Heart left ventricle (tissue), 16 donors: ENCODE measurements around the gene HEPN1. TPM values are rescaled to one million over a fixed set of nuclear protein-coding genes. Genes with fewer than 3 reads are reported as not detected.

Experiments
- ATAC-seq, 4 donors: fragments of 200-7000 bp; cut with Tn5 transposase; one replicate each; pipeline ENCODE4 v1.9.1; 2020 to 2022; ENCODE audit warnings: moderate library complexity in 4 of 4, mild to moderate bottlenecking in 3 of 4, moderate number of reproducible peaks in 1 of 4
- DNase-seq, 5 donors: peaks; one replicate each; pipeline ENCODE4 v3.0.0-alpha.2; 2020
- H3K27ac ChIP-seq, 12 donors: fragments of 200-600 bp; sonication (generic) in 4 of 12; one replicate each; pipeline versions ENCODE4 v1.5.0 to v1.8.0; 2016 to 2022; ENCODE audit warnings: mild to moderate bottlenecking in 2 of 12
- H3K27me3 ChIP-seq, 9 donors: fragments of 200-600 bp; sonication (generic) in 2 of 9; one replicate each; pipeline versions ENCODE4 v1.5.1 to v1.8.0; 2016 to 2022; ENCODE audit warnings: mild to moderate bottlenecking in 3 of 9
- H3K36me3 ChIP-seq, 9 donors: fragments of 200-600 bp; sonication (generic) in 2 of 9; one replicate each; pipeline versions ENCODE4 v1.5.0 to v1.8.0; 2018 to 2022; ENCODE audit warnings: mild to moderate bottlenecking in 2 of 9
- H3K4me1 ChIP-seq, 12 donors: fragments of 200-600 bp; sonication (generic) in 4 of 12; one replicate each; pipeline versions ENCODE4 v1.5.0 to v1.8.0; 2016 to 2022; ENCODE audit warnings: mild to moderate bottlenecking in 3 of 12
- H3K4me3 ChIP-seq, 12 donors: fragments of 200-600 bp; sonication (generic) in 4 of 12; one replicate each; pipeline versions ENCODE4 v1.5.0 to v1.8.0; 2017 to 2022; ENCODE audit warnings: mild to moderate bottlenecking in 9 of 12, moderate library complexity in 4 of 12
- H3K9me3 ChIP-seq, 12 donors: fragments of 200-600 bp; sonication (generic) in 4 of 12; one replicate each; pipeline versions ENCODE4 v1.5.0 to v1.8.0; 2016 to 2022; ENCODE audit warnings: mild to moderate bottlenecking in 1 of 12
- POLR2A ChIP-seq, 2 donors: fragments of 450-650 bp; IDR thresholded peaks; one replicate each; pipeline ENCODE4 v1.6.1; 2017; ENCODE audit warnings: antibody characterized with exemption in 2 of 2, mild to moderate bottlenecking in 2 of 2, moderate library complexity in 2 of 2
- WGBS, 4 donors: extraction: QIAGEN DNeasy Blood & Tissue Kit in 2 of 4; methylation state at CpG; one replicate each; pipeline versions ENCODE4 v1.1.5 to v1.1.7; 2013 to 2018; 5-methylcytosine and 5-hydroxymethylcytosine counted together
- intact Hi-C, 10 donors: fragments of 100-400 bp; cut with DNase I; formaldehyde crosslinking; loops; one replicate each; pipeline versions ENCODE4 v1.11.1 to v1.14.2; 2022
- polyA plus RNA-seq, 2 donors: library from polyadenylated mRNA; stranded (reverse); fragments of 200-250 nt; gene quantifications; one replicate each; pipeline ENCODE4 v1.2.3, GENCODE V29; 2013
- total RNA-seq, 9 donors: library from RNA; depleted of rRNA in 2 of 9; stranded (reverse); fragments of >200 nt in 2 of 9; fragmentation: NEBNext Ultra II Directional in 3 of 9; extraction: Animal tissue kit (Norgen Biotek cat#: 25700) in 3 of 9; gene quantifications; one replicate each; pipeline versions ENCODE4 v1.1.0 to v1.2.4, GENCODE V29; 2016 to 2023
- TF ChIP-seq, protein P1 (sequence below), 12 donors: fragments of 200-600 bp; sonication (generic) in 4 of 12; IDR thresholded peaks; one replicate each; pipeline versions ENCODE4 v1.5.0 to v1.8.0; 2018 to 2022; ENCODE audit warnings: antibody characterized with exemption in 12 of 12, mild to moderate bottlenecking in 5 of 12
- donor health status: ischemic (EF 13 %, LVEDD 7.1; RV severe dilation, severe dysfunction).
- donor health status: healthy with polysubstance abuse.
- donor health status: DM: no; HTN: yes; CAD: no.
- donor health status: DM: no; HTN: no; CAD: no.
- donor health status: ischemic (EF 25% LVEDD 6.9; RV normal size, moderate dysfunction).
- donor health status: ischemic (EF 25% LVEDD 5.7; RV mildly dilated, moderate dysfunction).
- donor health status: healthy.
- donor health status: DM: yes; HTN: yes; CAD: no.
- donor health status: ischemic (EF 35%, LVEDD 5.7; RV mildly dilated, moderate dysfunction).
- donor health status: nonischemic (EF 11% LVEDD 7.7; RV severe dilation, severe dysfunction).
- donor health status: DM: yes; HTN: yes; CAD: no.
- donor health status: PGD.
- donor health status: ischemic (EF 29% LVEDD 5.4; RV normal size, mild dysfunction).
- donor health status: nonischemic (EF 23%, LVEDD 6.1; RV moderate dilation, normal function).

HEPN1 gene
- total and polyA plus RNA-seq, 11 donors: not detected

DNA sequence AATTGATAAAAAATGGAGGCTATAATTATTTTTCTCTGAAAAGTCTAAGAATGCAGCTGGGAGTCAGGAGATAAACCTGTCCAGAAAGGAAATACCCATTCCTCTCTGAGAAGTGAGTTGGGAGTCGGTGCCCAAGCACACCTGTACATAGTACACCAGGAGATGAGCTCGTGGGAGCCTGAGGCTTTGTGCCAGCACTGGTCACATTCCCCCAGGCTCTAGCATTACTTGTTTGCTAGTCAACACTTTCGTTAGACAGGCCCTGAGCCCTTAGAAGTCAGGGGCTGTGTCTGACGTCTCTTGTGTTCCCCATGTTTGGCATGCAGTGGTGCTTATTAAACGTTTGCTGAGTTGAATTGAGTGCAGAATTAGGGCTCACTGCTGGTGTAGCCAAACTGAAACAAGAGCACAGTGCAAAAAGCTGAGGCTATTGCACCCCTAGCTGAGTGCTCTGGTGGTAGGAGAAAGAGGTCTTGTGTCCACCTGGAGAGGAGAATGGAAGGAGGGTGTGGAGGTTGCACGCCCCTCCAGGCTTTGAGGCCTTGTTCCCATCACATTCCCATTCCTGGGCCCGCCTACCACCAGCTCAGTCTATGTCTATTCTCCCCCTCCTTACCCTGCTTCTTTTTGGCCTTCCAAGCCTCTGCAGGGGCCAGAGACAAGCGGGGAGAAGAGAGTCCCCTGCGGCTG lies 28.2 kb upstream of the HEPN1 start:
- WGBS, 4 donors: 56 to 63% (median 59%) methylated on average over 8 to 9 of the region's 9 CpGs
- Histone ChIP-seq H3K9me3 (no peaks in the 10 kb centered on the region), H3K4me1 (peaks cover 0 to 83% (median 44%) of the 10 kb centered on the region in 12 donors), H3K27me3 (no peaks in the 10 kb centered on the region), H3K4me3 (no peak overlapping the region), H3K36me3 (peaks cover 0 to 46% (median 14%) of the 10 kb centered on the region in 9 donors), H3K27ac (peak overlapping the region in 5 of 12 donors; percentile 14 to 42 (median 33))
- intact Hi-C loops: no loop called here
- DNase-seq: peak in 1 of 5 donors; percentile 11
- TF ChIP-seq, protein P1, sequence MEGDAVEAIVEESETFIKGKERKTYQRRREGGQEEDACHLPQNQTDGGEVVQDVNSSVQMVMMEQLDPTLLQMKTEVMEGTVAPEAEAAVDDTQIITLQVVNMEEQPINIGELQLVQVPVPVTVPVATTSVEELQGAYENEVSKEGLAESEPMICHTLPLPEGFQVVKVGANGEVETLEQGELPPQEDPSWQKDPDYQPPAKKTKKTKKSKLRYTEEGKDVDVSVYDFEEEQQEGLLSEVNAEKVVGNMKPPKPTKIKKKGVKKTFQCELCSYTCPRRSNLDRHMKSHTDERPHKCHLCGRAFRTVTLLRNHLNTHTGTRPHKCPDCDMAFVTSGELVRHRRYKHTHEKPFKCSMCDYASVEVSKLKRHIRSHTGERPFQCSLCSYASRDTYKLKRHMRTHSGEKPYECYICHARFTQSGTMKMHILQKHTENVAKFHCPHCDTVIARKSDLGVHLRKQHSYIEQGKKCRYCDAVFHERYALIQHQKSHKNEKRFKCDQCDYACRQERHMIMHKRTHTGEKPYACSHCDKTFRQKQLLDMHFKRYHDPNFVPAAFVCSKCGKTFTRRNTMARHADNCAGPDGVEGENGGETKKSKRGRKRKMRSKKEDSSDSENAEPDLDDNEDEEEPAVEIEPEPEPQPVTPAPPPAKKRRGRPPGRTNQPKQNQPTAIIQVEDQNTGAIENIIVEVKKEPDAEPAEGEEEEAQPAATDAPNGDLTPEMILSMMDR (IDR thresholded peaks at IDR 0.05): no peak
- TF ChIP-seq POLR2A (IDR thresholded peaks at IDR 0.05): no peak
- ATAC-seq: no peak

DNA sequence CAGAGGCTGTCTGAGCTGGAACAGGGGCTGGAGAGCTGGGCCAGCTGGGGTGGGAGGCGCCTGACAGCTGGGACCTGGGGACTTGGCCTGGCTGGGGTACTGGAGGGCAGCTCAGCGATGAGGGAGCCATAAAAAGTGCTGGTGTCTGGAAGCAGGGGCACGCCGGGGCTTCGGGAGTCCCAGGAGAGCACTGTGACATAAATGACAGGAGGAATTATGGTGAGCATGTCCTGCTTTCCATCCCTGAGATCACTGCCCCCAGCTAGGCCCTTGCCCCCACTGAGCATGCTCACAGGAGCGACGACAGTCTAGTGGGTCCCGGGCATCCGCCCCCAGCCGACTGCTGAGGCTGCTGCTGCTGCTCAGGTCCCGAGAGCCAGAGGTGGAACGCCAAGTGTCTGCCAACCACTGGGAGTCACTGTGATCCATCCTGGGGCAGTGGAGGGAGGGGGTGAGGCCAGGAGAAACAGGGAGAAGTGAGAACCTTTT lies 27.6 kb upstream of the HEPN1 start:
- peak overlapping the region in 7 of 12 donors; percentile 7 to 42 (median 22) for H3K27ac ChIP-seq
- peaks cover 0 to 46% (median 14%) of the 10 kb centered on the region in 9 donors for H3K36me3 ChIP-seq
- intact Hi-C loops: no loop called here
- H3K4me3 ChIP-seq: no peak overlapping the region
- TF ChIP-seq, protein P1 (IDR thresholded peaks at IDR 0.05): no peak
- no peak for TF ChIP-seq POLR2A (IDR thresholded peaks at IDR 0.05)
- DNase-seq (peak in 3 of 5 donors; percentile 19 to 68 (median 44)), ATAC-seq (peak in 3 of 4 donors; percentile 14 to 32 (median 29))
- H3K27me3 ChIP-seq: no peaks in the 10 kb centered on the region
- H3K4me1 ChIP-seq: peaks cover 0 to 84% (median 44%) of the 10 kb centered on the region in 12 donors
- 36 to 48% (median 46%) methylated on average over 10 to 12 of the region's 12 CpGs for WGBS, 4 donors
- no peaks in the 10 kb centered on the region for H3K9me3 ChIP-seq

DNA sequence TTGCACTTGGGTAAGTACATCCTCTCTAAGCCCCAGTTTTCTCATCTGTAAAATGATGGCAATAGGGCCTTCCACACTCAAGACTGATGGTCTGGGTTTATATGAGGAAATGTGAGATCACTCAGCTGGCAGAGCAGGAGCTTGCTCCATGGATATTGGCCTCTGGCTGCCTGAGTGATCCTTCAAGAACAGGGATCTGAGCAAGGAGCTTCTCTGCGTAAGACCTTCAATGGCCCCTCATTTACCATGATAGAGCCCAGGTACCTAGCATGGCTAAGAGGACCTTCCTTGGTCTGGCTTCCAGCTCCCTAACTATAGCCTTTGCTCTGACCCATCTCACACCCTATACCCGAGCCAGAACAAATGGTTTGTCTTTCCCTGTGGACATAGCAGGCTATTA lies 26.9 kb upstream of the HEPN1 start:
- H3K4me1 ChIP-seq: peaks cover 0 to 91% (median 45%) of the 10 kb centered on the region in 12 donors
- H3K27ac ChIP-seq: peak overlapping the region in 5 of 12 donors; percentile 7 to 42 (median 33)
- DNase-seq: no peak
- no peaks in the 10 kb centered on the region for H3K9me3 ChIP-seq
- H3K36me3 ChIP-seq: peaks cover 0 to 46% (median 13%) of the 10 kb centered on the region in 9 donors
- intact Hi-C loops: no loop called here
- TF ChIP-seq POLR2A (IDR thresholded peaks at IDR 0.05): no peak
- TF ChIP-seq, protein P1 (IDR thresholded peaks at IDR 0.05): no peak
- H3K4me3 ChIP-seq: no peak overlapping the region
- ATAC-seq: no peak
- no peaks in the 10 kb centered on the region for H3K27me3 ChIP-seq
- WGBS, 4 donors: 81 to 90% (median 84%) methylated on average over 2 of the region's 2 CpGs

DNA sequence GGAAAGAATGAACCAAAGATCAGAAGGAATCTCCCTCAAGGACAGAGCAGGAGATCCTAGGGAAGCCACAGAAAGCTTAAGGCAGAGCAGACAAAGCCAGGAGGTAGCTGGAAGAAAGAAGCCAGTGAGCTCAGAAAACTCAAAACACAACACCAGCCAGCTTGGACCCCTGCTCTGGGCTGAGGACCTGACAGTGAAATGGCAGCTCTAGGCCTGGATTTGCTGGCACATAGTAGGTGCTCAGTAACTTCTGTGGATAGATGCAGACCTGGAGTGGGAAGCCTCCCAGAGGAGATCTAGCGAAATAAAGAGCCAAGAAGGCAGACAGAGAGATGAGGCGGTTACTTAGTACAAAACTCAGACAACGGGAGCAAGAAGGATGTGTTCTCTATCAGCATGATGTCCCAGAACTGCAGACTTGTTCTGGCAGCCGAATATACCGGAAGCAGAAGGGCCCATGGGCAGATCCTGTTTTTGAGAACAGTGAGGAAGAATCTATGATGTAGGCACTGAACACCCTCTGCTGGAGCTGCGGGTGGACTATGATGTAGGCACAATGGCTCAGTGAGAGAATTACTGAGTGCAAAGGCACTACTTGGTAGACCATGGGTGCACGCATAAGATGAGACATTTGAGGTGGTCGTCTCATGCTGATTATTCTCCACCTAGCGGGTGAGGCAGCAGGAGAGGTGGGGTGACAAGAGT lies 26.1 kb upstream of the HEPN1 start:
- H3K9me3 ChIP-seq: no peaks in the 10 kb centered on the region
- DNase-seq (peak in 1 of 5 donors; percentile 34), ATAC-seq (peak in 2 of 4 donors; percentile 6 to 32)
- H3K4me3 ChIP-seq: no peak overlapping the region
- H3K36me3 ChIP-seq: peaks cover 0 to 46% (median 9%) of the 10 kb centered on the region in 9 donors
- H3K27ac ChIP-seq: peak overlapping the region in 9 of 12 donors; percentile 7 to 48 (median 28)
- H3K4me1 ChIP-seq: peaks cover 0 to 92% (median 48%) of the 10 kb centered on the region in 12 donors
- no peaks in the 10 kb centered on the region for H3K27me3 ChIP-seq
- 62 to 72% (median 64%) methylated on average over 9 of the region's 9 CpGs for WGBS, 4 donors
- TF ChIP-seq, protein P1 (IDR thresholded peaks at IDR 0.05): no peak
- no peak for TF ChIP-seq POLR2A (IDR thresholded peaks at IDR 0.05)
- intact Hi-C loops: no loop called here
